Body of pancreas (tissue), 4 donors: Measurements from ENCODE around the gene C1QTNF12. TPM values are rescaled to one million over a fixed set of nuclear protein-coding genes. Genes with fewer than 3 reads are reported as not detected.

Experiments used
- ATAC-seq: fragments of 150-250 bp; one replicate; pipeline ENCODE4 v1.9.1; 2016
- DNase-seq, 4 donors: peaks; one replicate each; pipeline ENCODE4 v3.0.0-alpha.2; 2019
- H3K27ac ChIP-seq, 4 donors: fragments of 200-600 bp; sonication (generic); 1 replicate in 3 of 4; 2 replicates in 1 of 4; pipeline versions ENCODE4 v1.5.1 to v1.6.1; 2016 to 2019; ENCODE audit warnings: mild to moderate bottlenecking in 1 of 4, mixed read lengths in 1 of 4, moderate library complexity in 1 of 4
- H3K27me3 ChIP-seq, 2 donors: fragments of 200-600 bp; sonication (generic); one replicate each; pipeline ENCODE4 v1.6.0; 2016; ENCODE audit warnings: mild to moderate bottlenecking in 1 of 2
- H3K36me3 ChIP-seq, 2 donors: fragments of 200-600 bp; sonication (generic); replicated peaks in 1 of 2; 2 replicates each; pipeline ENCODE4 v1.5.1; 2016; ENCODE audit warnings: low read depth in 2 of 2; ENCODE audit not compliant: insufficient read depth in 1 of 2
- H3K4me1 ChIP-seq: fragments of 200-600 bp; sonication (generic); one replicate; pipeline ENCODE4 v1.6.0; 2016
- H3K4me3 ChIP-seq, 2 donors: fragments of 200-600 bp; sonication (generic); 1 replicate in 1 of 2; 2 replicates in 1 of 2; pipeline ENCODE4 v1.5.1; 2016 to 2019
- H3K9me3 ChIP-seq, 3 donors: fragments of 200-600 bp; sonication (generic); 1 replicate in 2 of 3; 2 replicates in 1 of 3; pipeline ENCODE4 v1.5.1; 2016
- CTCF ChIP-seq, 7 experiments: fragments of 450-650 bp in 4 of 7; fragments of 200-600 bp in 3 of 7; sonication (generic) in 3 of 7; IDR thresholded peaks; one replicate each; pipeline ENCODE4 v1.5.1; 2016 to 2019; ENCODE audit warnings: antibody characterized with exemption in 7 of 7
- POLR2A ChIP-seq, 3 donors: fragments of 450-650 bp; IDR thresholded peaks; one replicate each; pipeline ENCODE4 v1.6.1; 2016; ENCODE audit warnings: antibody characterized with exemption in 3 of 3, mild to moderate bottlenecking in 2 of 3
- WGBS, 2 donors: methylation state at CpG; one replicate each; pipeline ENCODE4 v1.1.5; 2017; 5-methylcytosine and 5-hydroxymethylcytosine counted together
- intact Hi-C: fragments of 100-400 bp; cut with DNase I; formaldehyde crosslinking; loops from one replicate; pipeline ENCODE4 v1.15.1; 2023
- total RNA-seq, 2 donors: library from RNA; depleted of rRNA; stranded (reverse); fragments of >200 nt; gene quantifications; one replicate each; pipeline ENCODE4 v1.1.0, GENCODE V29; 2016

Gene C1QTNF12
- total RNA-seq, 2 donors from 2014 or later = not detected

- Histone ChIP-seq H3K27ac (no peak overlapping the region), H3K4me3 (no peak overlapping the region), H3K4me1 (no peaks in the 10 kb centered on the region), H3K36me3 (peaks cover 14 to 25% of the 10 kb centered on the region in 2 donors), H3K27me3 (no peaks in the 10 kb centered on the region), H3K9me3 (no peaks in the 10 kb centered on the region)
- intact Hi-C loops = no loop called here
- ATAC-seq (no peak), DNase-seq (no peak)
- WGBS, 2 donors = 91 to 93% methylated on average over 8 to 28 of the region's 30 CpGs
- TF ChIP-seq CTCF (IDR thresholded peaks at IDR 0.05) = no peak
- TF ChIP-seq POLR2A (IDR thresholded peaks at IDR 0.05) = no peak
These were observed 24.5 kb downstream of the C1QTNF12 start for GRCh38 chr1:1221887-1222574.

DNA sequence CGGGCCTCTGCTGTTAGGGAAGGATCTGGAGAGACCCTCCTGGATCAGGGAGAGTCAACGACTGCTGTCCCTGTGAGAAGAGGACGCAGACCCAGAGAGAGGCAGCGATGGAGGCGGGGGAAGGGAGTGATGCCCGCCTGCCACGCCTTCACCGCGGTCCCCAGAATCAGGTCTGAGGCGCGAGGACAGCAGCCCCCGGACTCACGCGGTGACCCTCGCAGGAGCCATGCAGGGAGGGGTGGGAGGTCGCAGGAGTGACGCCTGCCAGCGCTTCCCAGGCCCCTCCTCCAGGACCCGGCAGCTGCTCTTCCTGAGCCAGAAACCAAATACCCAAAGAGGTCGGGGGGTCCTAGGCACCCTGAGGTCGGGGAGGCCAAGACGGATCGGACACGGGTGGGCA lies 26.3 kb downstream of the C1QTNF12 start:
- no peak for DNase-seq
- no peaks in the 10 kb centered on the region for H3K9me3 ChIP-seq
- no peaks in the 10 kb centered on the region for H3K4me1 ChIP-seq
- intact Hi-C loops = no loop called here
- WGBS, 2 donors = 88 to 92% methylated on average over 10 to 24 of the region's 24 CpGs
- no peak for TF ChIP-seq CTCF (IDR thresholded peaks at IDR 0.05)
- H3K4me3 ChIP-seq = no peak overlapping the region
- peaks cover 14 to 26% of the 10 kb centered on the region in 2 donors for H3K36me3 ChIP-seq
- H3K27me3 ChIP-seq = no peaks in the 10 kb centered on the region
- no peak for ATAC-seq
- no peak overlapping the region for H3K27ac ChIP-seq

DNA sequence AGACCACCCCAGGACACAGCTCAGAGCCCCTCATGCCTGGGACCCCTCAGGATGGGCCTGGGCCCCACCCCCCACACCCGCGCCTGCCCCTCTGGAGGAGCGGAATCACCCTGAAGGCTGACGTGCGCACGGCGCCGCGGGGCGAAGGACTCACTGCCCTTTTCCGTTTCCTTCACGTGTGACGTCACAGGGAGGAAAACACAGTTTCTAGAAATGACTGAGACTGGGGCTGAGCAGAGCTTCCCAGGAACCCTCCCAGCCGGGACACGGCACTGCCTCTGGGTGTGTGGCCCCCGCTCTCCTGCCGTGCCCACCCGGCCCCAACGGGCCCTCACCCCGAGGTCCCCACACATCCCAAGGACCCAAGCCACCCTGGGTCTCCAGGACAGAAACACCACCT lies 27.2 kb downstream of the C1QTNF12 start:
- intact Hi-C loops = no loop called here
- DNase-seq = no peak
- WGBS, 2 donors = 95 to 97% methylated on average over 18 to 20 of the region's 20 CpGs
- no peaks in the 10 kb centered on the region for H3K9me3 ChIP-seq
- H3K27ac ChIP-seq = no peak overlapping the region
- TF ChIP-seq POLR2A (IDR thresholded peaks at IDR 0.05) = no peak
- no peak for TF ChIP-seq CTCF (IDR thresholded peaks at IDR 0.05)
- H3K4me1 ChIP-seq = no peaks in the 10 kb centered on the region
- no peak for ATAC-seq
- no peak overlapping the region for H3K4me3 ChIP-seq
- H3K27me3 ChIP-seq = no peaks in the 10 kb centered on the region
- H3K36me3 ChIP-seq = peaks cover 14 to 26% of the 10 kb centered on the region in 2 donors

DNA sequence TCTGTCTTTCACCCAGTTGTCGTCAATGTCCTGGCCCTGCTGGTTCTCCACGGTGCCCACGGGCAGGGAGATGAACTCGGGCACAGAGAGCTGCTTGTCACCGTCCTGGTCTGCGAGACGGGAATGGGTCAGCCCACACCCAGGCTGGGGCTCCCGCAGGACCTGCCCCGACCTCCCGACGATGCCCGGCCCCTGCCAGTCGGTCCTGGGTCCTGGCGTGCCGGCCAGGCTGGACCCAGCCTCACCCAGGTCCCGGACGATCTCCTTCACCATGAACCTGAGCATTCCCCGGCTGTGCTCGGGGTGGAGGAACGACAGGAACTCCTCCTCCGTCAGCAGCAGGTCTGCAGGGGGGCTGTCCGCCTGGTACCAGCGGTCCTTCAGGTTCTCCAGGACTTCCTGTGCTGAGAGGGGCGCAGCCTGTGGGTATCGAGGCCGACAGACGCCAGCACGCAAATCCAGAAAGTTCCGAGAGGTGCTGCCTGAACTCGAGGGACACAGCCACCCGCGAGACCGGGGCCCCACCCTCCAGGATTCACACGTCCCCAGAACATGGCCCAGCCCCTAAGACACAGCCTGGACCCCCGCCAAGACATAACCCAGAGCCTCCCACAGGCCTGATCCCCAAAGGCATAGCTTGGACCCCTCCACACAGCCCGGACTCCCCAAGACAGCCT lies 27.9 kb downstream of the C1QTNF12 start:
- Histone ChIP-seq H3K9me3 (no peaks in the 10 kb centered on the region), H3K27ac (no peak overlapping the region), H3K4me1 (no peaks in the 10 kb centered on the region), H3K27me3 (no peaks in the 10 kb centered on the region), H3K4me3 (no peak overlapping the region), H3K36me3 (peaks cover 14 to 26% of the 10 kb centered on the region in 2 donors)
- intact Hi-C loops = no loop called here
- TF ChIP-seq CTCF (IDR thresholded peaks at IDR 0.05) (no peak), POLR2A (IDR thresholded peaks at IDR 0.05) (no peak)
- ATAC-seq (no peak), DNase-seq (no peak)
- 78 to 96% methylated on average over 4 to 35 of the region's 36 CpGs for WGBS, 2 donors
